Chondrocyte (in vitro differentiated cells): Measurements from ENCODE around the gene ADD3. TPM values are rescaled to one million over a fixed set of nuclear protein-coding genes. Genes with fewer than 3 reads are reported as not detected.

Experiments
- DNase-seq: peaks from one replicate; pipeline ENCODE4 v3.0.0; 2021; ENCODE audit warnings: mixed read lengths, low spot score
- H3K27ac Mint-ChIP-seq: one replicate; pipeline ENCODE4 v1.8.0; 2021; ENCODE audit warnings: mild to moderate bottlenecking, moderate library complexity, mixed read lengths; ENCODE audit not compliant: unreplicated experiment
- H3K27me3 Mint-ChIP-seq: 2 replicates; pipeline ENCODE4 v1.8.0; 2021; ENCODE audit warnings: low read depth, mixed read lengths
- H3K36me3 Mint-ChIP-seq: 2 replicates; pipeline ENCODE4 v1.8.0; 2021; ENCODE audit warnings: low read depth, mixed read lengths
- H3K4me1 Mint-ChIP-seq: 2 replicates; pipeline ENCODE4 v1.8.0; 2021; ENCODE audit warnings: low read depth, mild to moderate bottlenecking, mixed read lengths
- H3K4me3 Mint-ChIP-seq: one replicate; pipeline ENCODE4 v1.8.0; 2021; ENCODE audit warnings: mild to moderate bottlenecking, moderate library complexity, mixed read lengths; ENCODE audit not compliant: unreplicated experiment
- H3K9me3 Mint-ChIP-seq: 2 replicates; pipeline ENCODE4 v1.8.0; 2021; ENCODE audit warnings: low read depth, mixed read lengths
- total RNA-seq: library from RNA; stranded (reverse); gene quantifications from 3 replicates; pipeline ENCODE4 v1.2.1, GENCODE V29; 2021
- TF ChIP-seq, protein P1 (sequence below): fragments of 200-600 bp; sonication (generic); IDR thresholded peaks from 2 replicates; pipeline ENCODE4 v1.5.0; 2021; ENCODE audit warnings: antibody characterized with exemption, mild to moderate bottlenecking, moderate library complexity

ADD3 gene
- total RNA-seq, 1 donor from 2014 or later = 75.1 TPM

DNA sequence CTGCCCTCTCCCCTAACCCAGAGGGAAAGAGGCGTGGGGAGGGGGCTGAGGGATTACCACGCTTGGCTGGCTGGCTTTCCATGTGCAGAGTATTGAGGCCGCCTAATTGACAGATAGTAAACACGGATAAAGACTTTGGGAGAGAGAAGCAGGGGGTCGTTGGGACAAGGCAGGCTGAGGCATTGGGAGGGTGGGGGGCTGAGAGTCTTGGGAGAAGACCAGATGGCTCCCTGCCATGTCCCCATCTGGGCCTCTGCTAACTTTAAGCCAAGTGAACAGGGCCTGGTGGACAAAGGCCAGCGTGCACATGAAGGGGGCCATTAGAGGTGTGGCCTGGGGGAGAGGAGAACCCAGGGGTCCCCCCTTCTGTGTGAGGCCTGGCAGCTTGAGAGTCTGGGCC lies 144.2 kb downstream of the ADD3 start:
- H3K27ac Mint-ChIP-seq = no peak overlapping the region
- no peak overlapping the region for H3K4me3 Mint-ChIP-seq
- peaks cover 4% of the 10 kb centered on the region for H3K27me3 Mint-ChIP-seq
- no peaks in the 10 kb centered on the region for H3K9me3 Mint-ChIP-seq
- H3K4me1 Mint-ChIP-seq = no peaks in the 10 kb centered on the region
- DNase-seq = no peak
- no peaks in the 10 kb centered on the region for H3K36me3 Mint-ChIP-seq
- TF ChIP-seq, protein P1, sequence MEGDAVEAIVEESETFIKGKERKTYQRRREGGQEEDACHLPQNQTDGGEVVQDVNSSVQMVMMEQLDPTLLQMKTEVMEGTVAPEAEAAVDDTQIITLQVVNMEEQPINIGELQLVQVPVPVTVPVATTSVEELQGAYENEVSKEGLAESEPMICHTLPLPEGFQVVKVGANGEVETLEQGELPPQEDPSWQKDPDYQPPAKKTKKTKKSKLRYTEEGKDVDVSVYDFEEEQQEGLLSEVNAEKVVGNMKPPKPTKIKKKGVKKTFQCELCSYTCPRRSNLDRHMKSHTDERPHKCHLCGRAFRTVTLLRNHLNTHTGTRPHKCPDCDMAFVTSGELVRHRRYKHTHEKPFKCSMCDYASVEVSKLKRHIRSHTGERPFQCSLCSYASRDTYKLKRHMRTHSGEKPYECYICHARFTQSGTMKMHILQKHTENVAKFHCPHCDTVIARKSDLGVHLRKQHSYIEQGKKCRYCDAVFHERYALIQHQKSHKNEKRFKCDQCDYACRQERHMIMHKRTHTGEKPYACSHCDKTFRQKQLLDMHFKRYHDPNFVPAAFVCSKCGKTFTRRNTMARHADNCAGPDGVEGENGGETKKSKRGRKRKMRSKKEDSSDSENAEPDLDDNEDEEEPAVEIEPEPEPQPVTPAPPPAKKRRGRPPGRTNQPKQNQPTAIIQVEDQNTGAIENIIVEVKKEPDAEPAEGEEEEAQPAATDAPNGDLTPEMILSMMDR = no peak

DNA sequence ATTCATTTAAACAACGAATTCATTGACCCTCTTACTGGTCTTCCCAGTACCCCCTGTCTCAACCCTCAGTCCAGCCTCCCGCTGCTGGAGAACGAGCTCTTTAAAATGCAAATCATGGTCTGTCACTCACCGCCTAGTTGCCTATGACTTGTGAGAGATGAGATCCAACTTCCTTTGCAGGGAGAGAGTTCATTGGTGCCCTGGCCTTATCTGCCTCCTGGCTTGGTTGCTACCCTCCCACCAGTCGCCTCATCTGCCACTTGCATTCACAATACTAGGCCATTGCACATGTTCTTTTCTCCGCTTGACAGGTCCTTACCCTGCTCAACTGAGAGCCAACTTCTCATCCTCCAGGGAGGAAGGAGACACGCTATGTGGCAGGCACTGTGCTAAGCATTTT lies 145.6 kb downstream of the ADD3 start:
- peaks cover 6% of the 10 kb centered on the region for H3K27me3 Mint-ChIP-seq
- DNase-seq = no peak
- no peaks in the 10 kb centered on the region for H3K9me3 Mint-ChIP-seq
- no peak overlapping the region for H3K27ac Mint-ChIP-seq
- H3K4me3 Mint-ChIP-seq = no peak overlapping the region
- H3K4me1 Mint-ChIP-seq = no peaks in the 10 kb centered on the region
- TF ChIP-seq, protein P1 = no peak
- no peaks in the 10 kb centered on the region for H3K36me3 Mint-ChIP-seq

GRCh38 chr10:110156046-110156445 lies 148.3 kb downstream of the ADD3 start:
- TF ChIP-seq, protein P1 = no peak
- Mint-ChIP-seq H3K4me3 (no peak overlapping the region), H3K9me3 (peaks cover 3% of the 10 kb centered on the region), H3K4me1 (no peaks in the 10 kb centered on the region), H3K27ac (no peak overlapping the region), H3K36me3 (no peaks in the 10 kb centered on the region), H3K27me3 (peaks cover 15% of the 10 kb centered on the region)
- DNase-seq = no peak

DNA sequence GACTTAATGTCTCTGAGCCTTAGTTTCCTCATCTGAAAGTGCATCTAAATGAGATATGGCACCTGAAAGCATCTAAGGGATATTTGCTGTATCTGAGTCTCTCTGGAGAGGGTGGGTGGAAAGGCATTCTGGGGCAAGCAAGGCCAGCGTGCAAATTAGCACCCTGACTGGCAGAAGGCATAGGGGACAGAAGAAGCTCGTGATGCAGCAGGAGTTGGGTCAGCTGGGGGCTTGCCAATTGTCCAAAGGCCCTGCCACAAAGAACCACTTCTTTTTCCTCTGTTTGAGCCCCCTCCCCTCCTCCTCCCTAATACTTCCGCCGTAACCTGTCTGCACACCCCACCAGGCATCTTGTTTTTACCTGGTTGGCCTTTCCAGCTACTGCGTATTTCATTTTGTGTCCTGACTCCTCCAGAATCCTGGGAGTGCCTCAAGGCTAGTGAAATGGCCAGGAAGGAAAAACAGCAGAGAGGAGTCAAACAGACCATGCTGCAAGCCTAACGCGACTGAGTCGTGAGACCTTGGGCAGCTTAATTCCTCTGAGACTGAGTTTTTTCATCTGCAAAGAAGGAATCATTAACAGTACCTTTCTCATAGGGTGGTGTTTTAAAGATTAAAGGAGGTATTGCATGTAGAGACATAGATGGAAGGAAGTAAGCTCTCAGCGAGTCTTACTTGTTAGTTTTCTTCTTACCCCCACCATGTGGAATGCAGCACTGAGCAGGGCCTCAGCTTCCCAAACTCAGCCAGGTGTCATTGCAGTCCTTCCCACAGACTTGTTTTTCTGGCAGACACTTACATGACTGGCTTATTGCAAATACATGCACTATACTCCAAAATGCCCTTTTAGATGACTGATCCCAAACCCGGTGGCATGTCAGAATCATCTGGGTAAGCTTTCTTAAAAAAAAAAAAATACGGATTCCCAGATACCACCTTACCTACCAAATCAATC lies 150.5 kb downstream of the ADD3 start:
- Mint-ChIP-seq H3K9me3 (peaks cover 4% of the 10 kb centered on the region), H3K27me3 (peaks cover 20% of the 10 kb centered on the region), H3K4me3 (no peak overlapping the region), H3K4me1 (no peaks in the 10 kb centered on the region), H3K27ac (no peak overlapping the region), H3K36me3 (no peaks in the 10 kb centered on the region)
- TF ChIP-seq, protein P1 = no peak
- DNase-seq = no peak

DNA sequence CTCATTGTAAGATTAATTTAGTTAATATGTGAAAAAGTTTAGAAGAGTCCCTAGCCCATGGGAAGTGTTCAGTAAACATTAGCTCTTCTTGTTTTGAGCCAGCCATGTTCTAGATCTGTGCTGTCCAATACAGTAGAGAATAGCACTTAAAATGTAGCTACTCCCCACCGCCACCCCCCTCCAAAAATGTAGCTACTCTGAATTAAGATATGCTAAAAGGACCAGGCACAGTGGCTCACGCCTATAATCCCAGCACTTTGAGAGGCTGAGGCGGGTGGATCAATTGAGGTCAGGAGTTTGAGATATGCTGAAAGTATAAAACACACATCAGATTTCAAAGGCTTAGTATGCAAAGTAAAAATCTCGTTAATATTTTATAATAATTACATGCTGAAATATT lies 152.3 kb downstream of the ADD3 start:
- TF ChIP-seq, protein P1 = no peak
- Mint-ChIP-seq H3K27ac (no peak overlapping the region), H3K4me3 (no peak overlapping the region), H3K36me3 (no peaks in the 10 kb centered on the region), H3K4me1 (no peaks in the 10 kb centered on the region), H3K9me3 (peaks cover 4% of the 10 kb centered on the region), H3K27me3 (peaks cover 21% of the 10 kb centered on the region)
- DNase-seq = no peak
